GM10248 (cell line): ENCODE data around the gene SRP54.
"Not testable (repeated sequence)": the region's sequence is repeated elsewhere in the genome, so short reads cannot be mapped to it uniquely, and the experiment has no call there.

Experiments used
- CTCF ChIA-PET: fragments of 300-600 bp; sonication (Branson Sonifier 250); formaldehyde crosslinking; extraction: SDS; loops from one replicate; lab custom pipeline; 2021; ENCODE audit warnings: antibody characterized with exemption; lab: Yijun Ruan, JAX
- POLR2A ChIA-PET: fragments of 350-650 bp; sonication (Branson Sonifier 250); formaldehyde crosslinking; extraction: SDS; loops from one replicate; lab custom pipeline; 2020; ENCODE audit warnings: antibody characterized with exemption; lab: Yijun Ruan, JAX
- DNase-seq: peaks from one replicate; pipeline ENCODE4 v3.0.0; 2012; ENCODE audit errors: extremely low spot score
- CTCF ChIP-seq: IDR thresholded peaks from 2 replicates; pipeline ENCODE4 v1.5.1; 2012; ENCODE audit warnings: mild to moderate bottlenecking, low read depth; ENCODE audit errors: extremely low read depth, missing control alignments, control extremely low read depth

The SRP54 gene

GRCh38 chr14:34944744-34945143 lies 38.0 kb upstream of the SRP54 start:
- CTCF ChIA-PET: interaction anchor here (0.9 to 4.2 kb wide), 3 partner anchors 11 to 32 kb away, joined by 3 to 19 read pairs (median 5); no protein-coding TSS in a partner anchor
- DNase-seq: no peak
- POLR2A ChIA-PET: no interaction called here
- no peak for TF ChIP-seq CTCF

GRCh38 chr14:34946699-34947098 lies 36.1 kb upstream of the SRP54 start:
- no peak for DNase-seq
- CTCF ChIA-PET: interaction anchor here (1.9 to 4.2 kb wide), 2 partner anchors 13 to 24 kb away, joined by 4 to 19 read pairs; no protein-coding TSS in a partner anchor
- POLR2A ChIA-PET: interaction anchor here (0.6 kb wide), 1 partner anchor 169 kb away, joined by 3 read pairs; no protein-coding TSS in a partner anchor
- TF ChIP-seq CTCF: no peak

GRCh38 chr14:34951286-34951685 lies 31.5 kb upstream of the SRP54 start:
- CTCF ChIA-PET: interaction anchor here (0.7 kb wide), 1 partner anchor 18 kb away, joined by 3 read pairs; no protein-coding TSS in a partner anchor

GRCh38 chr14:34956931-34957330 lies 25.9 kb upstream of the SRP54 start:
- CTCF ChIA-PET: no interaction called here
- POLR2A ChIA-PET: no interaction called here
- DNase-seq: no peak
- TF ChIP-seq CTCF: no peak

More at GRCh38 chr14:34951286-34951685, 31.5 kb upstream of the SRP54 start:
- DNase-seq: no peak
- no peak for TF ChIP-seq CTCF
- POLR2A ChIA-PET: no interaction called here

GRCh38 chr14:34957771-34958286 lies 25.0 kb upstream of the SRP54 start:
- CTCF ChIA-PET: interaction anchor here (3.6 kb wide), 1 partner anchor 11 kb away, joined by 19 read pairs; no protein-coding TSS in a partner anchor
- no peak for TF ChIP-seq CTCF
- no peak for DNase-seq
- POLR2A ChIA-PET: no interaction called here

GRCh38 chr14:34962106-34962505 lies 20.7 kb upstream of the SRP54 start:
- CTCF ChIA-PET, DNase-seq, POLR2A ChIA-PET: not testable (repeated sequence)

- no peak for TF ChIP-seq CTCF
- ChIA-PET POLR2A (no interaction called here), CTCF (interaction anchor here (1.3 kb wide), 1 partner anchor 16 kb away, joined by 3 read pairs; no protein-coding TSS in a partner anchor)
- DNase-seq: no peak
Observed at GRCh38 chr14:34964977-34965764, 17.6 kb upstream of the SRP54 start.
